ENCODE measurements around the gene YAF2. TPM values are rescaled to one million over a fixed set of nuclear protein-coding genes. Genes with fewer than 3 reads are reported as not detected.
"Not testable (repeated sequence)": the region's sequence is repeated elsewhere in the genome, so short reads cannot be mapped to it uniquely, and the experiment has no call there.

The YAF2 gene
- total RNA-seq, 2 experiments from 2014 or later: 32.8 to 34.4 TPM

GRCh38 chr12:42192258-42192657 lies 45.8 kb downstream of the YAF2 start:
- peaks cover 8% of the 10 kb centered on the region for H3K4me1 Mint-ChIP-seq
- POLR2A ChIA-PET: no interaction called here
- peaks cover 18% of the 10 kb centered on the region for H3K36me3 Mint-ChIP-seq (ENCODE audit: low read depth)
- H3K27me3 Mint-ChIP-seq: no peaks in the 10 kb centered on the region
- CTCF ChIA-PET: no interaction called here
- no peak for DNase-seq
- no peaks in the 10 kb centered on the region for H3K9me3 Mint-ChIP-seq (ENCODE audit: low read depth)
- intact Hi-C loops (cut with DNase I, micrococcal nuclease): no loop called here
- no peak overlapping the region for H3K4me3 Mint-ChIP-seq
- H3K27ac Mint-ChIP-seq: no peak overlapping the region
- ATAC-seq: no peak

DNA sequence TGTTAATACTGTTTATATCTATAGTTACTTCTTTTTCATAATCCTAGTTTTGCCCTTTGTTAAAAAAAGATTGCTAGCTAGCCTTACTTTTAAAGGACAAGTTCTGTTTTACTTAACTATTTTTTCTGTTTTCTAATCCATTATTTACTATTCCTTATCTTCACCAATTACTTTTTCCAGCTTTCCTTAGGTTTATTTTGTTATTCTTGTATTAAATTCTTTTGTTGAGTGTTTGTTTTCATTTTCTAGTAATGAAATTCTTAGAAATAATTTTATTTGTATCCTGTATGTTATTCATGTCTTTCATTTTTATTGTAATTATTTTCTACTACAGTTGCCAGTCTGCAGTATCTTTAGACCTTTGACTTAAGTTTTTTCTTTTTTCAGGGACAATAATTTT lies 47.7 kb downstream of the YAF2 start:
- ATAC-seq (no peak), DNase-seq (no peak)
- Mint-ChIP-seq H3K4me1 (peaks cover 7% of the 10 kb centered on the region), H3K27ac (no peak overlapping the region), H3K9me3 (ENCODE audit: low read depth) (no peaks in the 10 kb centered on the region), H3K27me3 (no peaks in the 10 kb centered on the region), H3K36me3 (ENCODE audit: low read depth) (peaks cover 11% of the 10 kb centered on the region), H3K4me3 (no peak overlapping the region)
- ChIA-PET CTCF (no interaction called here), POLR2A (no interaction called here)
- intact Hi-C loops (cut with DNase I, micrococcal nuclease): no loop called here

DNA sequence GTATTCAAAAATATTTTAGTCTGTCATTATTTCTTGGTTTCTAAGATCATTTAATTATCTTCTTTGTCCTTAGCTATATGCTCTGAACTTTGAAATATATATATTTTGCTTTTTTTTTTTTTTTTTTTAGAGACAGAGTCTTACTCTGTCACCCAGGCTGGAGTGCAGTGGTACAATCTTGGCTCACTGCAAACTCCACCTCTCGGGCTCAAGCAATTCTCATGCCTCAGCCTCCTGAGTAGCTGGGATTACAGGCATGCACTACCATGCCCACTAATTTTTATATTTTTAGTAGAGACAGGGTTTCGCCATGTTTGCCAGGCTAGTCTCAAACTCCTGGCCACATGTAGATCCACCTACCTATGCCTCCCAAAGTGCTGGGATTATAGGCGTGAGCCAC lies 49.8 kb downstream of the YAF2 start:
- peaks cover 15% of the 10 kb centered on the region for H3K36me3 Mint-ChIP-seq (ENCODE audit: low read depth)
- POLR2A ChIA-PET: interaction anchor here (0.9 kb wide), 1 partner anchor 184 kb away, joined by 3 read pairs; no protein-coding TSS in a partner anchor
- not testable (repeated sequence) for H3K27me3 Mint-ChIP-seq

DNA sequence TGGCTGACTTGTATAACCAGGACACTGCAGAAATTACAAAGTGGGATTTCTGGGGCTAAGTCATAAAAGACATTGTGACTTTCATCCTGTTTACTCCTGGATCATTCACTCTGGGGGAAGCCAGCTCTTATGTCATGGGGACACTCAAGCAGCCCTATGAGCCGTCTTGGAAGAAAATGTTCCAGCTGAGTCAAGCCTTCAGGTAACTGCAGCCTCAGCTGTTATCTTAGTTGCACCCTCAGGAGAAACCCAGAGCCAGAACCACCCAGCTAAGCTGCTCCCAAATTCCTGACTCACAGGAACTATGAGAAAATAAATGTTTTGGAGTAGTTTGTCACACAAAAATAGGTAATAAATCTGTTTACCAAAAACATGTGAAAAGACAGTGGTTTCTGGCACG lies 50.2 kb downstream of the YAF2 start:
- peaks cover 11% of the 10 kb centered on the region for H3K4me1 Mint-ChIP-seq
- intact Hi-C loops (cut with DNase I, micrococcal nuclease): no loop called here
- ChIA-PET CTCF (no interaction called here), POLR2A (interaction anchor here (0.9 kb wide), 1 partner anchor 184 kb away, joined by 3 read pairs; no protein-coding TSS in a partner anchor)
- H3K27ac Mint-ChIP-seq: no peak overlapping the region
- H3K36me3 Mint-ChIP-seq (ENCODE audit: low read depth): peaks cover 13% of the 10 kb centered on the region
- H3K9me3 Mint-ChIP-seq (ENCODE audit: low read depth): no peaks in the 10 kb centered on the region
- H3K4me3 Mint-ChIP-seq: no peak overlapping the region
- no peak for DNase-seq
- no peak for ATAC-seq
- no peaks in the 10 kb centered on the region for H3K27me3 Mint-ChIP-seq

More for the DNA sequence above, 49.8 kb downstream of the YAF2 start:
- H3K27ac Mint-ChIP-seq; CTCF ChIA-PET; intact Hi-C loops (cut with DNase I, micrococcal nuclease); H3K4me1 Mint-ChIP-seq; H3K9me3 Mint-ChIP-seq (ENCODE audit: low read depth); H3K4me3 Mint-ChIP-seq; DNase-seq; ATAC-seq: not testable (repeated sequence)

DNA sequence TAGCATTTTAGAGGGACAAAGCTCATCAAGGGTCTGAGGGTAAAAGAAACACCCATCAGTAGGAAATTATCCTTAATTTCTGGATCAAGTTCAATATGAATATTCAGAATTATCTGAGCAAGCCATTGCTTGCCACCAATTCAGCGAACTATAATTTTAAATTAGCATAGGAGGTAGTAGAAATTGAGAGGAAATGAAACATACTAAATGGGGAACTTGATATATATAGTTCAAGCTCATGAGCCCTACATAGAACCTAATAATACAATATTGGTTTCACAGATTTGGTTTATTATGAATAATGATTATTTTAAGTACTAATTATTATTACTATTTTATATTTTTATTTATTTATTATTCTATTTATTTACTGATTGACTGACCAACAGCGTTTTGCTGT lies 51.3 kb downstream of the YAF2 start:
- ATAC-seq (no peak), DNase-seq (no peak)
- H3K36me3 Mint-ChIP-seq (ENCODE audit: low read depth): peaks cover 13% of the 10 kb centered on the region
- H3K4me1 Mint-ChIP-seq: peaks cover 18% of the 10 kb centered on the region
- H3K27ac Mint-ChIP-seq: no peak overlapping the region
- CTCF ChIA-PET: no interaction called here
- H3K4me3 Mint-ChIP-seq: no peak overlapping the region
- no peaks in the 10 kb centered on the region for H3K27me3 Mint-ChIP-seq
- POLR2A ChIA-PET: no interaction called here
- intact Hi-C loops (cut with DNase I, micrococcal nuclease): no loop called here
- no peaks in the 10 kb centered on the region for H3K9me3 Mint-ChIP-seq (ENCODE audit: low read depth)

- Mint-ChIP-seq H3K4me3 (no peak overlapping the region), H3K27ac (no peak overlapping the region), H3K36me3 (ENCODE audit: low read depth) (peaks cover 16% of the 10 kb centered on the region), H3K27me3 (no peaks in the 10 kb centered on the region), H3K4me1 (peaks cover 17% of the 10 kb centered on the region), H3K9me3 (ENCODE audit: low read depth) (no peaks in the 10 kb centered on the region)
- DNase-seq (no peak), ATAC-seq (peak; percentile 44)
- intact Hi-C loops (cut with DNase I, micrococcal nuclease): no loop called here
- POLR2A ChIA-PET: no interaction called here
- CTCF ChIA-PET: interaction anchor here (0.9 to 1.0 kb wide), 2 partner anchors 15 to 28 kb away, joined by 3 to 4 read pairs; no protein-coding TSS in a partner anchor
These were observed 55.7 kb downstream of the YAF2 start for GRCh38 chr12:42182394-42182793.

DNA sequence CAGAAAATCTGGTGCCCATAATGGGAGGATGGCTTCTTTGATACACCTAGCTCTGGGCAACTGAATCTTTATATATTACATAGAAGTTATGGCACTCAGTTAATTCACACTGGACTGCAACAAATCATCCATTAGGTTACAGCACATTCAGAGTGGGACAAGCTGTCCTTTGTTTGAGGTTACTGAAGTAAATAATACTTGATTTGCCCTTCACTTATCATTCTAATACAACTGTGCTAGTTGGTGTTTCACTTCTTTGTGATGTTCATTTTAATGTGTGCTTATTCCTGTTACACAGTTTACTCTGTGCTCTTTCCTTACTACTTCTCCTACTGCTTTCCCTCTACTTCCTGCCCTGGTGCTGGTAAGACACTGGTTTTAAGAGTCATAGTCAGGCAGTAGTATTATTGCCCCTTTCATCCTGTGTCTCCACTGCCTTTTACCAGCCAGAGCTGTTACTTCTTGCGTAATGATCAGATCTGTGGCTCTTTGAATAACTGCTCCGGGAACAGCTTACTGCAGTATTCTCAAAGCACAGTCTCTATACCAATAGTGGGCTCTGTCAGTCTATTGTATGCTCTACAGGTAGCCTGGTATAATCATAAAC lies 57.0 kb downstream of the YAF2 start:
- ChIA-PET CTCF (no interaction called here), POLR2A (interaction anchor here (0.6 kb wide), 1 partner anchor 1173 kb away, joined by 3 read pairs; no protein-coding TSS in a partner anchor)
- Mint-ChIP-seq H3K27ac (no peak overlapping the region), H3K36me3 (ENCODE audit: low read depth) (peaks cover 26% of the 10 kb centered on the region), H3K4me3 (no peak overlapping the region), H3K4me1 (peaks cover 17% of the 10 kb centered on the region), H3K9me3 (ENCODE audit: low read depth) (peaks cover 2% of the 10 kb centered on the region), H3K27me3 (no peaks in the 10 kb centered on the region)
- intact Hi-C loops (cut with DNase I, micrococcal nuclease): no loop called here
- DNase-seq (no peak), ATAC-seq (no peak)

GRCh38 chr12:42178101-42178500 lies 59.9 kb downstream of the YAF2 start:
- Mint-ChIP-seq H3K4me1 (peaks cover 17% of the 10 kb centered on the region), H3K9me3 (ENCODE audit: low read depth) (peaks cover 5% of the 10 kb centered on the region), H3K27me3 (no peaks in the 10 kb centered on the region), H3K27ac (no peak overlapping the region), H3K36me3 (ENCODE audit: low read depth) (peaks cover 31% of the 10 kb centered on the region), H3K4me3 (no peak overlapping the region)
- DNase-seq (no peak), ATAC-seq (no peak)
- CTCF ChIA-PET: no interaction called here
- POLR2A ChIA-PET: no interaction called here
- intact Hi-C loops (cut with DNase I, micrococcal nuclease): no loop called here

DNA sequence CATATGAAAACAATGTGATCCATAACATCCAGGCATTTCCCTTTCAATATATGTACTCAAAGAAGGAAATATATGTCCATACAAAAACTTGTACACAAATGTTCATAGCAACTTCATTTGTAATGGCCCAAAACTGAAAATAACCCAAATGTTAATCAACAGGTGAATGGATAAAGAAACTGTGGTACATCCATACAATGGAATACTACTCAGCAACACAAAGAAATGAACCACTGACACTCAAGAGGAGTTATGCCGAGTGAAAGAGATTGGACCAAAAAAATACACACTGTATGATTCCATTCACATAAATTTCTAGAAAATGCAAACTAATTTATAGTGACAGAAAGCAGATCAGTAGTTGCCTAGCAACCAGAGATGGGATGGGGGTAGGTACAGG lies 63.1 kb downstream of the YAF2 start:
- Mint-ChIP-seq H3K4me3 (no peak overlapping the region), H3K36me3 (ENCODE audit: low read depth) (peaks cover 23% of the 10 kb centered on the region), H3K9me3 (ENCODE audit: low read depth) (peaks cover 5% of the 10 kb centered on the region), H3K4me1 (peaks cover 4% of the 10 kb centered on the region), H3K27ac (no peak overlapping the region), H3K27me3 (no peaks in the 10 kb centered on the region)
- ATAC-seq (no peak), DNase-seq (no peak)
- POLR2A ChIA-PET: no interaction called here
- intact Hi-C loops (cut with DNase I, micrococcal nuclease): no loop called here
- CTCF ChIA-PET: no interaction called here

GRCh38 chr12:42173961-42174521 lies 64.0 kb downstream of the YAF2 start:
- H3K27me3 Mint-ChIP-seq: no peaks in the 10 kb centered on the region
- ATAC-seq (no peak), DNase-seq (no peak)
- H3K27ac Mint-ChIP-seq: no peak overlapping the region
- no peak overlapping the region for H3K4me3 Mint-ChIP-seq
- H3K4me1 Mint-ChIP-seq: peaks cover 4% of the 10 kb centered on the region
- POLR2A ChIA-PET: no interaction called here
- peaks cover 5% of the 10 kb centered on the region for H3K9me3 Mint-ChIP-seq (ENCODE audit: low read depth)
- CTCF ChIA-PET: no interaction called here
- H3K36me3 Mint-ChIP-seq (ENCODE audit: low read depth): peaks cover 23% of the 10 kb centered on the region
- intact Hi-C loops (cut with DNase I, micrococcal nuclease): no loop called here

DNA sequence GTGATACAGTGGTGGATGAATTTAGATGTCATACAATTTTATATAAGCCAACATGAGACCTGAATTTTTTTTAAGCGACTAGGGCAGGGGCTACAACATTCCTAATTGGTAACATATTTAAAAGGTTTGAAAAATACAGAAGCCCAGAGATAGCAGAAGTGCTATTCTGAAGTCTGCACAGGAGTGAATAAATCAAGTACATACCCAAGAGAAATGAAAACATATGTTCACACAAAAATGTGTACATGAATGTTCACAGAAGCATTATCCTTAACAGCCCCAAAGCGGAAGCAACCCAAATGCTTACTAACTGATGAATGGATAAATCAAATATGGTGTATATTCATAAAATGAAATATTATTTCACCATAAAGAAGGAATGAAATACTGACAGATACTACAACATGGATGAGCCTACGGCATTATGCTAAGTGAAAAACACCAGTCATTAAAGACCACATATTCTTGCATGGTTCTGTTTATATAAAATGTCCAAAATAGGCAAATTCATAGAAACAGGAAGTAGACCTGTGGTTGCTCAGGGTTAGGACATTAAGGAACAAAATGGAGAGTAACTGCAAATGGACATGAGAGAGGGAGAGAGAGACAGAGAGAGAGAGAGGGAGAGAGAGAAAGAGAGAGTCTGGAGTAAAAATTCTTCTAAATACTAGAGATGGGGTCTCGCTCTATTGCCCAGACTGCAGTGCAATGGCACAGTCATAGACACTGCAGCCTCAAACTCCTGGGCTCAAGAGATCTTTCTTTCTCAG lies 65.4 kb downstream of the YAF2 start:
- ChIA-PET POLR2A (no interaction called here), CTCF (interaction anchor here (1.2 kb wide), 1 partner anchor 12 kb away, joined by 3 read pairs; no protein-coding TSS in a partner anchor)
- Mint-ChIP-seq H3K36me3 (ENCODE audit: low read depth) (peaks cover 24% of the 10 kb centered on the region), H3K27ac (no peak overlapping the region), H3K4me3 (no peak overlapping the region), H3K27me3 (no peaks in the 10 kb centered on the region), H3K4me1 (peaks cover 4% of the 10 kb centered on the region), H3K9me3 (ENCODE audit: low read depth) (peaks cover 5% of the 10 kb centered on the region)
- DNase-seq (no peak), ATAC-seq (no peak)
- intact Hi-C loops (cut with DNase I, micrococcal nuclease): no loop called here

DNA sequence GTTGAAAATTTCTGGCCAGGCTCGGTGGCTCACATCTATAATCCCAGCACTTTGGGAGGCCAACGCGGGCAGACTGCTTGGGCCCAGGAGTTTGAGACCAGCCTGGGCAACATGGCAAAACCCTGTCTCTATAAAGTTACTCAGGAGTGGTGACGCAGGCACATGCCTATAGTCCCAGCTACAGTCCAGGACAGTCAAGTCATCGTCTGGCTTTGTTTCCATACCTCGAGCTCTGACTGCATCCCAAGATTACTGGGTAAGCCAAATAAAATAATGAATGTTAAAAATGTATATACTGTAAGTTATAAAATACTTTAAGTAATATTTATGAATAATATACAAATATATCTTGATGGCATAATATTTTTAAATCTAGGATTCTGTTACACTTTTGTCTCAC lies 70.3 kb downstream of the YAF2 start:
- ATAC-seq (no peak), DNase-seq (no peak)
- peaks cover 12% of the 10 kb centered on the region for H3K4me1 Mint-ChIP-seq
- peaks cover 6% of the 10 kb centered on the region for H3K36me3 Mint-ChIP-seq (ENCODE audit: low read depth)
- no peaks in the 10 kb centered on the region for H3K9me3 Mint-ChIP-seq (ENCODE audit: low read depth)
- H3K27me3 Mint-ChIP-seq: no peaks in the 10 kb centered on the region
- H3K4me3 Mint-ChIP-seq: no peak overlapping the region
- ChIA-PET CTCF (interaction anchor here (0.8 to 0.9 kb wide), 2 partner anchors 14 to 23 kb away, joined by 4 read pairs; no protein-coding TSS in a partner anchor), POLR2A (no interaction called here)
- H3K27ac Mint-ChIP-seq: no peak overlapping the region
- intact Hi-C loops (cut with DNase I, micrococcal nuclease): no loop called here
